ENCODE measurements around the gene PIGS. TPM values are rescaled to one million over a fixed set of nuclear protein-coding genes. Genes with fewer than 3 reads are reported as not detected.

Gene PIGS
- total and polyA plus RNA-seq, 4 donors, result 7.3 to 29.5 (median 13.3) TPM

- 92% methylated on average over 14 of the region's 14 CpGs for WGBS
- H3K9ac ChIP-seq (ENCODE audit: low read depth in 1 of 2, low read length in 2 of 2), result no peak overlapping the region
- H3K27ac ChIP-seq (ENCODE audit: low read depth in 1 of 2, low read length in 2 of 2), result no peak overlapping the region
- H3K9me3 ChIP-seq (ENCODE audit: control insufficient read depth in 4 of 4, low read length in 3 of 4), result no peaks in the 10 kb centered on the region
- H3K36me3 ChIP-seq (ENCODE audit: control insufficient read depth in 4 of 4, insufficient read depth in 3 of 4, low read depth in 1 of 4, low read length in 3 of 4), result no peaks in the 10 kb centered on the region
- H3K27me3 ChIP-seq (ENCODE audit: control insufficient read depth in 4 of 4, insufficient read depth in 4 of 4, low read length in 3 of 4), result no peaks in the 10 kb centered on the region
- no peak for DNase-seq (ENCODE audit: low spot score)
- TF ChIP-seq HNF4G (IDR thresholded peaks at IDR 0.05) (no peak), JUND (IDR thresholded peaks at IDR 0.05) (no peak), GABPA (IDR thresholded peaks at IDR 0.05 in 1 of 2, conservative IDR thresholded peaks at IDR 0.05 in 1 of 2) (no peak), YY1 (IDR thresholded peaks at IDR 0.05) (no peak), REST (IDR thresholded peaks at IDR 0.05) (no peak), CTCF (IDR thresholded peaks at IDR 0.05; ENCODE audit: low read depth, low read length, missing input control) (no peak), RAD21 (IDR thresholded peaks at IDR 0.05) (no peak), FOXA1 (IDR thresholded peaks at IDR 0.05) (no peak), SP1 (IDR thresholded peaks at IDR 0.05) (no peak), MAX (IDR thresholded peaks at IDR 0.05) (no peak), FOXA2 (IDR thresholded peaks at IDR 0.05) (no peak), RXRA (IDR thresholded peaks at IDR 0.05) (no peak), HNF4A (conservative IDR thresholded peaks at IDR 0.05) (no peak), ZBTB33 (IDR thresholded peaks at IDR 0.05) (no peak), NR2F2 (IDR thresholded peaks at IDR 0.05) (no peak), ATF3 (IDR thresholded peaks at IDR 0.05) (no peak), TAF1 (conservative IDR thresholded peaks at IDR 0.05) (no peak), EGR1 (IDR thresholded peaks at IDR 0.05; ENCODE audit: low read depth in 2 of 2) (no peak)
- H3K4me1 ChIP-seq (ENCODE audit: control insufficient read depth in 4 of 4, insufficient read depth in 4 of 4, low read length in 3 of 4), result no peaks in the 10 kb centered on the region
- H3K4me3 ChIP-seq (ENCODE audit: low read depth in 1 of 3, low read length in 3 of 3), result no peak overlapping the region
Measured at GRCh38 chr17:28538296-28538895, 32.9 kb downstream of the PIGS start.
